K562 (cell line): Measurements from ENCODE around the gene FAM117A. TPM values are rescaled to one million over a fixed set of nuclear protein-coding genes. Genes with fewer than 3 reads are reported as not detected.

Experiments used
- ADNP ChIP-seq: fragments of 200-800 bp; sonication (Bioruptor generic); IDR thresholded peaks from 2 replicates; pipeline ENCODE4 v1.6.1; 2016; ENCODE audit warnings: missing genetic modification characterization, missing compliant biosample characterization
- CBFB ChIP-seq: sonication (generic); formaldehyde crosslinking; IDR thresholded peaks from 2 replicates; pipeline ENCODE4 v1.4.0; 2020; ENCODE audit warnings: mild to moderate bottlenecking, missing genetic modification reagents
- CREM ChIP-seq: IDR thresholded peaks from 2 replicates; pipeline ENCODE4 v1.6.1; 2014; ENCODE audit warnings: antibody characterized with exemption, low read depth
- DPF2 ChIP-seq: fragments of 450-650 bp; IDR thresholded peaks from 2 replicates; pipeline ENCODE4 v1.6.1; 2016
- ELF2 ChIP-seq: fragments of 250-450 bp; sonication (Bioruptor Pico); IDR thresholded peaks from 2 replicates; pipeline ENCODE4 v1.5.0; 2021; ENCODE audit warnings: mild to moderate bottlenecking
- KDM5B ChIP-seq: fragments of 200-600 bp; sonication (generic); IDR thresholded peaks from 2 replicates; pipeline ENCODE4 v1.6.1; 2012; ENCODE audit warnings: low read depth, mild to moderate bottlenecking, moderate library complexity, low read length, control low read depth, inconsistent platforms; ENCODE audit not compliant: insufficient replicate concordance
- LCOR ChIP-seq: sonication (generic); formaldehyde crosslinking; IDR thresholded peaks from 2 replicates; pipeline ENCODE4 v1.8.0; 2022; ENCODE audit warnings: mild to moderate bottlenecking, missing genetic modification reagents
- MEF2A ChIP-seq: IDR thresholded peaks from 2 replicates; pipeline ENCODE4 v1.6.1; 2011; ENCODE audit warnings: low read depth, mild to moderate bottlenecking, low read length, moderate library complexity; ENCODE audit not compliant: control insufficient read depth
- NCOA1 ChIP-seq: fragments of 450-650 bp; IDR thresholded peaks from 2 replicates; pipeline ENCODE4 v1.6.1; 2016; ENCODE audit warnings: low read depth
- STAG1 ChIP-seq: sonication (generic); formaldehyde crosslinking; IDR thresholded peaks from 2 replicates; pipeline ENCODE4 v1.5.0; 2020; ENCODE audit warnings: missing genetic modification reagents, borderline replicate concordance
- YY1 ChIP-seq, 3 experiments: IDR thresholded peaks; 2 replicates each; pipeline ENCODE4 v1.6.1; 2011; ENCODE audit warnings: low read length in 2 of 3, mild to moderate bottlenecking in 2 of 3, moderate library complexity in 2 of 3, borderline replicate concordance in 1 of 3, control low read depth in 1 of 3, low read depth in 1 of 3; ENCODE audit not compliant: insufficient read depth in 3 of 3, insufficient replicate concordance in 2 of 3, control insufficient read depth in 1 of 3, insufficient read length in 1 of 3; ENCODE audit errors: extremely low read depth in 1 of 3
- ZNF124 ChIP-seq: sonication (generic); formaldehyde crosslinking; IDR thresholded peaks from 2 replicates; pipeline ENCODE4 v1.8.1; 2022; ENCODE audit warnings: missing genetic modification reagents
- ZNF79 ChIP-seq: fragments of 250-450 bp; sonication (Bioruptor Pico); IDR thresholded peaks from 2 replicates; pipeline ENCODE4 v1.4.0; 2020; ENCODE audit warnings: low read depth, mild to moderate bottlenecking, moderate library complexity
- polyA plus RNA-seq, 8 experiments: library from polyadenylated mRNA; depleted of rRNA in 4 of 8; stranded (reverse) in 5 of 8; unstranded in 3 of 8; fragments of >200 nt; fragmentation: Nextera tagmentation in 2 of 8; fragmentation: Illumina TruSeq in 1 of 8; extraction: Ambion mirVana in 2 of 8; extraction: Trizol in 1 of 8; gene quantifications; 2 replicates each; pipeline versions ENCODE4 v1.2.1 to v1.2.3, GENCODE V29; 2011 to 2014; ENCODE audit warnings: inconsistent platforms in 1 of 8, missing spikeins in 1 of 8
- total RNA-seq, 7 experiments: library from RNA; depleted of rRNA in 6 of 7; stranded (reverse); fragments of >200 nt in 6 of 7; fragmentation: Illumina TruSeq in 2 of 7; extraction: Trizol in 2 of 7; gene quantifications; 2 replicates each; pipeline versions ENCODE4 v1.2.1 to v1.2.3, GENCODE V29; 2011 to 2021; ENCODE audit warnings: low replicate concordance in 1 of 7
- TF ChIP-seq, protein P1 (sequence below): fragments of 200-600 bp; sonication (generic); IDR thresholded peaks from one replicate; pipeline ENCODE4 v1.6.1; 2012; ENCODE audit warnings: mild to moderate bottlenecking, low read depth, low read length, inconsistent platforms
- TF ChIP-seq, protein P2 (sequence below): IDR thresholded peaks from 2 replicates; pipeline ENCODE4 v1.6.1; 2011; ENCODE audit not compliant: insufficient read length; ENCODE audit errors: extremely low read depth

FAM117A gene
- total and polyA plus RNA-seq, 9 of the 15 experiments (the other 6 are each of a cell fraction or from before 2014, with no cell fraction given): 3.1 to 79.7 (median 36.6) TPM

- TF ChIP-seq KDM5B (peak; percentile 93), DPF2 (peak; percentile 55; the same call in 1 of the 2 replicates), NCOA1 (no peak), ZNF79 (CRISPR knock-in tag) (no peak), CBFB (peak; percentile 77; the same call in 1 of the 2 replicates), ELF2 (CRISPR knock-in tag) (peak; percentile 58; the same call in 1 of the 2 replicates), ZNF124 (CRISPR knock-in tag) (no peak), MEF2A (no peak), CREM (peak; percentile 97), ADNP (tag) (no peak), LCOR (peak; percentile 66; the same call in 1 of the 2 replicates), YY1 (IDR thresholded peaks at IDR 0.05; ENCODE audit: borderline replicate concordance in 1 of 3, control insufficient read depth in 1 of 3, extremely low read depth in 1 of 3, insufficient read depth in 3 of 3, insufficient read length in 1 of 3, insufficient replicate concordance in 2 of 3, low read depth in 1 of 3, low read length in 2 of 3) (peak in 2 of 3 experiments; percentile 73 to 84), STAG1 (no peak)
- TF ChIP-seq, protein P1, sequence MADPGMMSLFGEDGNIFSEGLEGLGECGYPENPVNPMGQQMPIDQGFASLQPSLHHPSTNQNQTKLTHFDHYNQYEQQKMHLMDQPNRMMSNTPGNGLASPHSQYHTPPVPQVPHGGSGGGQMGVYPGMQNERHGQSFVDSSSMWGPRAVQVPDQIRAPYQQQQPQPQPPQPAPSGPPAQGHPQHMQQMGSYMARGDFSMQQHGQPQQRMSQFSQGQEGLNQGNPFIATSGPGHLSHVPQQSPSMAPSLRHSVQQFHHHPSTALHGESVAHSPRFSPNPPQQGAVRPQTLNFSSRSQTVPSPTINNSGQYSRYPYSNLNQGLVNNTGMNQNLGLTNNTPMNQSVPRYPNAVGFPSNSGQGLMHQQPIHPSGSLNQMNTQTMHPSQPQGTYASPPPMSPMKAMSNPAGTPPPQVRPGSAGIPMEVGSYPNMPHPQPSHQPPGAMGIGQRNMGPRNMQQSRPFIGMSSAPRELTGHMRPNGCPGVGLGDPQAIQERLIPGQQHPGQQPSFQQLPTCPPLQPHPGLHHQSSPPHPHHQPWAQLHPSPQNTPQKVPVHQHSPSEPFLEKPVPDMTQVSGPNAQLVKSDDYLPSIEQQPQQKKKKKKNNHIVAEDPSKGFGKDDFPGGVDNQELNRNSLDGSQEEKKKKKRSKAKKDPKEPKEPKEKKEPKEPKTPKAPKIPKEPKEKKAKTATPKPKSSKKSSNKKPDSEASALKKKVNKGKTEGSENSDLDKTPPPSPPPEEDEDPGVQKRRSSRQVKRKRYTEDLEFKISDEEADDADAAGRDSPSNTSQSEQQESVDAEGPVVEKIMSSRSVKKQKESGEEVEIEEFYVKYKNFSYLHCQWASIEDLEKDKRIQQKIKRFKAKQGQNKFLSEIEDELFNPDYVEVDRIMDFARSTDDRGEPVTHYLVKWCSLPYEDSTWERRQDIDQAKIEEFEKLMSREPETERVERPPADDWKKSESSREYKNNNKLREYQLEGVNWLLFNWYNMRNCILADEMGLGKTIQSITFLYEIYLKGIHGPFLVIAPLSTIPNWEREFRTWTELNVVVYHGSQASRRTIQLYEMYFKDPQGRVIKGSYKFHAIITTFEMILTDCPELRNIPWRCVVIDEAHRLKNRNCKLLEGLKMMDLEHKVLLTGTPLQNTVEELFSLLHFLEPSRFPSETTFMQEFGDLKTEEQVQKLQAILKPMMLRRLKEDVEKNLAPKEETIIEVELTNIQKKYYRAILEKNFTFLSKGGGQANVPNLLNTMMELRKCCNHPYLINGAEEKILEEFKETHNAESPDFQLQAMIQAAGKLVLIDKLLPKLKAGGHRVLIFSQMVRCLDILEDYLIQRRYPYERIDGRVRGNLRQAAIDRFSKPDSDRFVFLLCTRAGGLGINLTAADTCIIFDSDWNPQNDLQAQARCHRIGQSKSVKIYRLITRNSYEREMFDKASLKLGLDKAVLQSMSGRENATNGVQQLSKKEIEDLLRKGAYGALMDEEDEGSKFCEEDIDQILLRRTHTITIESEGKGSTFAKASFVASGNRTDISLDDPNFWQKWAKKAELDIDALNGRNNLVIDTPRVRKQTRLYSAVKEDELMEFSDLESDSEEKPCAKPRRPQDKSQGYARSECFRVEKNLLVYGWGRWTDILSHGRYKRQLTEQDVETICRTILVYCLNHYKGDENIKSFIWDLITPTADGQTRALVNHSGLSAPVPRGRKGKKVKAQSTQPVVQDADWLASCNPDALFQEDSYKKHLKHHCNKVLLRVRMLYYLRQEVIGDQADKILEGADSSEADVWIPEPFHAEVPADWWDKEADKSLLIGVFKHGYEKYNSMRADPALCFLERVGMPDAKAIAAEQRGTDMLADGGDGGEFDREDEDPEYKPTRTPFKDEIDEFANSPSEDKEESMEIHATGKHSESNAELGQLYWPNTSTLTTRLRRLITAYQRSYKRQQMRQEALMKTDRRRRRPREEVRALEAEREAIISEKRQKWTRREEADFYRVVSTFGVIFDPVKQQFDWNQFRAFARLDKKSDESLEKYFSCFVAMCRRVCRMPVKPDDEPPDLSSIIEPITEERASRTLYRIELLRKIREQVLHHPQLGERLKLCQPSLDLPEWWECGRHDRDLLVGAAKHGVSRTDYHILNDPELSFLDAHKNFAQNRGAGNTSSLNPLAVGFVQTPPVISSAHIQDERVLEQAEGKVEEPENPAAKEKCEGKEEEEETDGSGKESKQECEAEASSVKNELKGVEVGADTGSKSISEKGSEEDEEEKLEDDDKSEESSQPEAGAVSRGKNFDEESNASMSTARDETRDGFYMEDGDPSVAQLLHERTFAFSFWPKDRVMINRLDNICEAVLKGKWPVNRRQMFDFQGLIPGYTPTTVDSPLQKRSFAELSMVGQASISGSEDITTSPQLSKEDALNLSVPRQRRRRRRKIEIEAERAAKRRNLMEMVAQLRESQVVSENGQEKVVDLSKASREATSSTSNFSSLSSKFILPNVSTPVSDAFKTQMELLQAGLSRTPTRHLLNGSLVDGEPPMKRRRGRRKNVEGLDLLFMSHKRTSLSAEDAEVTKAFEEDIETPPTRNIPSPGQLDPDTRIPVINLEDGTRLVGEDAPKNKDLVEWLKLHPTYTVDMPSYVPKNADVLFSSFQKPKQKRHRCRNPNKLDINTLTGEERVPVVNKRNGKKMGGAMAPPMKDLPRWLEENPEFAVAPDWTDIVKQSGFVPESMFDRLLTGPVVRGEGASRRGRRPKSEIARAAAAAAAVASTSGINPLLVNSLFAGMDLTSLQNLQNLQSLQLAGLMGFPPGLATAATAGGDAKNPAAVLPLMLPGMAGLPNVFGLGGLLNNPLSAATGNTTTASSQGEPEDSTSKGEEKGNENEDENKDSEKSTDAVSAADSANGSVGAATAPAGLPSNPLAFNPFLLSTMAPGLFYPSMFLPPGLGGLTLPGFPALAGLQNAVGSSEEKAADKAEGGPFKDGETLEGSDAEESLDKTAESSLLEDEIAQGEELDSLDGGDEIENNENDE: peak; percentile 53
- TF ChIP-seq, protein P2, sequence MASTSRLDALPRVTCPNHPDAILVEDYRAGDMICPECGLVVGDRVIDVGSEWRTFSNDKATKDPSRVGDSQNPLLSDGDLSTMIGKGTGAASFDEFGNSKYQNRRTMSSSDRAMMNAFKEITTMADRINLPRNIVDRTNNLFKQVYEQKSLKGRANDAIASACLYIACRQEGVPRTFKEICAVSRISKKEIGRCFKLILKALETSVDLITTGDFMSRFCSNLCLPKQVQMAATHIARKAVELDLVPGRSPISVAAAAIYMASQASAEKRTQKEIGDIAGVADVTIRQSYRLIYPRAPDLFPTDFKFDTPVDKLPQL: no peak
These were observed 56.1 kb downstream of the FAM117A start, which contains the start of gene SLC35B1 (continued) for GRCh38 chr17:49707608-49708514.
